NOMO-1 treated with dmso at 0.1 percent for 144 hours (cell line): ENCODE measurements around the gene PKP2.

Experiments used
- DNase-seq: peaks from one replicate; lab custom pipeline; 2025; ENCODE audit not compliant: unreplicated experiment; lab: John Stamatoyannopoulos, UW

PKP2 gene

GRCh38 chr12:32896432-32897280 lies at the start of gene PKP2:
PKP2 (minus strand) TSS chr12:32896777; CDS start chr12:32896731, 46 bp downstream.
- DNase-seq, result no peak

- DNase-seq, result no peak
These were observed 47.6 kb upstream of the PKP2 start for GRCh38 chr12:32944195-32944594.

GRCh38 chr12:32939801-32940200 lies 43.2 kb upstream of the PKP2 start:
- no peak for DNase-seq

- DNase-seq, result no peak
These were observed 30.4 kb upstream of the PKP2 start for GRCh38 chr12:32926963-32927362.

GRCh38 chr12:32926356-32926755 lies 29.8 kb upstream of the PKP2 start:
- no peak for DNase-seq

- no peak for DNase-seq
These were observed 26.1 kb upstream of the PKP2 start for GRCh38 chr12:32922546-32923297.

GRCh38 chr12:32921397-32921796 lies 24.8 kb upstream of the PKP2 start:
- no peak for DNase-seq

GRCh38 chr12:32920506-32921085 lies 24.0 kb upstream of the PKP2 start:
- DNase-seq, result no peak

GRCh38 chr12:32918890-32919801 lies 22.6 kb upstream of the PKP2 start:
- DNase-seq, result no peak

- DNase-seq, result no peak
These were observed 20.6 kb upstream of the PKP2 start for GRCh38 chr12:32917094-32917611.

- no peak for DNase-seq
These were observed 11.4 kb upstream of the PKP2 start for GRCh38 chr12:32907898-32908476.

- no peak for DNase-seq
These were observed 10.6 kb upstream of the PKP2 start for GRCh38 chr12:32907166-32907565.

GRCh38 chr12:32906399-32907165 lies 10.0 kb upstream of the PKP2 start:
- no peak for DNase-seq

GRCh38 chr12:32903763-32904162 lies 7.2 kb upstream of the PKP2 start:
- no peak for DNase-seq

GRCh38 chr12:32903318-32903717 lies 6.7 kb upstream of the PKP2 start:
- no peak for DNase-seq

- DNase-seq, result no peak
These were observed 5.9 kb upstream of the PKP2 start for GRCh38 chr12:32902287-32902997.

GRCh38 chr12:32901553-32901952 lies 5.0 kb upstream of the PKP2 start:
- no peak for DNase-seq

- no peak for DNase-seq
These were observed 1.4 kb upstream of the PKP2 start for GRCh38 chr12:32897687-32898573.
